ENCODE data around the gene CDC45.

Gene CDC45

GRCh38 chr22:19449422-19449767, 30.3 kb upstream of the CDC45 start:
- Histone ChIP-seq H3K27ac (ENCODE audit: low read depth, low read length) (no peak overlapping the region), H3K36me3 (ENCODE audit: control insufficient read depth, insufficient read depth, low read length) (peaks cover 57% of the 10 kb centered on the region), H3K9me3 (ENCODE audit: control insufficient read depth, insufficient read depth, low read depth, low read length) (no peaks in the 10 kb centered on the region), H3K4me1 (ENCODE audit: control insufficient read depth, insufficient read depth, low read length) (0 out of 2 replicates have a peak, but pooled peaks cover 8% of the 10 kb centered on the region), H3K27me3 (ENCODE audit: control insufficient read depth, insufficient read depth, low read length) (peaks cover 4% of the 10 kb centered on the region; the same call in 1 of the 2 replicates), H3K4me3 (ENCODE audit: low read depth, low read length) (no peak overlapping the region), H3K9ac (ENCODE audit: low read length) (no peak overlapping the region)

GRCh38 chr22:19450363-19451175, 29.2 kb upstream of the CDC45 start:
- no peak overlapping the region for H3K4me3 ChIP-seq (ENCODE audit: low read depth, low read length)
- H3K9ac ChIP-seq (ENCODE audit: low read length) = no peak overlapping the region
- peaks cover 4% of the 10 kb centered on the region; the same call in 1 of the 2 replicates for H3K27me3 ChIP-seq (ENCODE audit: control insufficient read depth, insufficient read depth, low read length)
- H3K36me3 ChIP-seq (ENCODE audit: control insufficient read depth, insufficient read depth, low read length) = peaks cover 61% of the 10 kb centered on the region
- H3K4me1 ChIP-seq (ENCODE audit: control insufficient read depth, insufficient read depth, low read length) = 0 out of 2 replicates have a peak, but pooled peaks cover 8% of the 10 kb centered on the region
- H3K27ac ChIP-seq (ENCODE audit: low read depth, low read length) = no peak overlapping the region
- no peaks in the 10 kb centered on the region for H3K9me3 ChIP-seq (ENCODE audit: control insufficient read depth, insufficient read depth, low read depth, low read length)

- H3K27ac ChIP-seq (ENCODE audit: low read depth, low read length) = no peak overlapping the region
- H3K9me3 ChIP-seq (ENCODE audit: control insufficient read depth, insufficient read depth, low read depth, low read length) = no peaks in the 10 kb centered on the region
- 0 out of 2 replicates have a peak, but pooled peaks cover 4% of the 10 kb centered on the region for H3K4me1 ChIP-seq (ENCODE audit: control insufficient read depth, insufficient read depth, low read length)
- H3K36me3 ChIP-seq (ENCODE audit: control insufficient read depth, insufficient read depth, low read length) = peaks cover 71% of the 10 kb centered on the region
- H3K27me3 ChIP-seq (ENCODE audit: control insufficient read depth, insufficient read depth, low read length) = no peaks in the 10 kb centered on the region; the same call in 1 of the 2 replicates
- H3K4me3 ChIP-seq (ENCODE audit: low read depth, low read length) = no peak overlapping the region
- H3K9ac ChIP-seq (ENCODE audit: low read length) = no peak overlapping the region
Measured at GRCh38 chr22:19451570-19451969, 28.1 kb upstream of the CDC45 start.

GRCh38 chr22:19453718-19454117, 26.0 kb upstream of the CDC45 start:
- Histone ChIP-seq H3K4me3 (ENCODE audit: low read depth, low read length) (no peak overlapping the region), H3K9me3 (ENCODE audit: control insufficient read depth, insufficient read depth, low read depth, low read length) (no peaks in the 10 kb centered on the region), H3K9ac (ENCODE audit: low read length) (no peak overlapping the region), H3K27me3 (ENCODE audit: control insufficient read depth, insufficient read depth, low read length) (no peaks in the 10 kb centered on the region), H3K4me1 (ENCODE audit: control insufficient read depth, insufficient read depth, low read length) (no peaks in the 10 kb centered on the region), H3K36me3 (ENCODE audit: control insufficient read depth, insufficient read depth, low read length) (peaks cover 90% of the 10 kb centered on the region), H3K27ac (ENCODE audit: low read depth, low read length) (no peak overlapping the region)

GRCh38 chr22:19454156-19454555, 25.6 kb upstream of the CDC45 start:
- peaks cover 93% of the 10 kb centered on the region for H3K36me3 ChIP-seq (ENCODE audit: control insufficient read depth, insufficient read depth, low read length)
- H3K4me1 ChIP-seq (ENCODE audit: control insufficient read depth, insufficient read depth, low read length) = no peaks in the 10 kb centered on the region
- H3K27ac ChIP-seq (ENCODE audit: low read depth, low read length) = no peak overlapping the region
- H3K27me3 ChIP-seq (ENCODE audit: control insufficient read depth, insufficient read depth, low read length) = no peaks in the 10 kb centered on the region
- no peaks in the 10 kb centered on the region for H3K9me3 ChIP-seq (ENCODE audit: control insufficient read depth, insufficient read depth, low read depth, low read length)
- no peak overlapping the region for H3K9ac ChIP-seq (ENCODE audit: low read length)
- H3K4me3 ChIP-seq (ENCODE audit: low read depth, low read length) = no peak overlapping the region

- Histone ChIP-seq H3K36me3 (ENCODE audit: control insufficient read depth, insufficient read depth, low read length) (peaks cover 90% of the 10 kb centered on the region), H3K9me3 (ENCODE audit: control insufficient read depth, insufficient read depth, low read depth, low read length) (no peaks in the 10 kb centered on the region), H3K4me1 (ENCODE audit: control insufficient read depth, insufficient read depth, low read length) (no peaks in the 10 kb centered on the region), H3K27me3 (ENCODE audit: control insufficient read depth, insufficient read depth, low read length) (no peaks in the 10 kb centered on the region), H3K27ac (ENCODE audit: low read depth, low read length) (no peak overlapping the region), H3K9ac (ENCODE audit: low read length) (no peak overlapping the region), H3K4me3 (ENCODE audit: low read depth, low read length) (no peak overlapping the region)
Measured at GRCh38 chr22:19455033-19455432, 24.7 kb upstream of the CDC45 start.

GRCh38 chr22:19455585-19456370, 23.9 kb upstream of the CDC45 start:
- H3K4me3 ChIP-seq (ENCODE audit: low read depth, low read length) = no peak overlapping the region
- no peaks in the 10 kb centered on the region for H3K9me3 ChIP-seq (ENCODE audit: control insufficient read depth, insufficient read depth, low read depth, low read length)
- no peak overlapping the region for H3K9ac ChIP-seq (ENCODE audit: low read length)
- no peak overlapping the region for H3K27ac ChIP-seq (ENCODE audit: low read depth, low read length)
- no peaks in the 10 kb centered on the region for H3K27me3 ChIP-seq (ENCODE audit: control insufficient read depth, insufficient read depth, low read length)
- peaks cover 90% of the 10 kb centered on the region for H3K36me3 ChIP-seq (ENCODE audit: control insufficient read depth, insufficient read depth, low read length)
- H3K4me1 ChIP-seq (ENCODE audit: control insufficient read depth, insufficient read depth, low read length) = no peaks in the 10 kb centered on the region

- Histone ChIP-seq H3K27me3 (ENCODE audit: control insufficient read depth, insufficient read depth, low read length) (no peaks in the 10 kb centered on the region), H3K9me3 (ENCODE audit: control insufficient read depth, insufficient read depth, low read depth, low read length) (no peaks in the 10 kb centered on the region), H3K36me3 (ENCODE audit: control insufficient read depth, insufficient read depth, low read length) (peaks cover 90% of the 10 kb centered on the region), H3K4me3 (ENCODE audit: low read depth, low read length) (no peak overlapping the region), H3K9ac (ENCODE audit: low read length) (no peak overlapping the region), H3K4me1 (ENCODE audit: control insufficient read depth, insufficient read depth, low read length) (no peaks in the 10 kb centered on the region), H3K27ac (ENCODE audit: low read depth, low read length) (no peak overlapping the region)
Measured at GRCh38 chr22:19456541-19456940, 23.2 kb upstream of the CDC45 start.

GRCh38 chr22:19457828-19458428, 21.8 kb upstream of the CDC45 start:
- Histone ChIP-seq H3K9me3 (ENCODE audit: control insufficient read depth, insufficient read depth, low read depth, low read length) (no peaks in the 10 kb centered on the region), H3K27me3 (ENCODE audit: control insufficient read depth, insufficient read depth, low read length) (no peaks in the 10 kb centered on the region), H3K9ac (ENCODE audit: low read length) (no peak overlapping the region), H3K4me1 (ENCODE audit: control insufficient read depth, insufficient read depth, low read length) (no peaks in the 10 kb centered on the region), H3K27ac (ENCODE audit: low read depth, low read length) (no peak overlapping the region), H3K4me3 (ENCODE audit: low read depth, low read length) (no peak overlapping the region), H3K36me3 (ENCODE audit: control insufficient read depth, insufficient read depth, low read length) (peaks cover 84% of the 10 kb centered on the region)

- H3K27me3 ChIP-seq (ENCODE audit: control insufficient read depth, insufficient read depth, low read length) = no peaks in the 10 kb centered on the region
- H3K36me3 ChIP-seq (ENCODE audit: control insufficient read depth, insufficient read depth, low read length) = peaks cover 83% of the 10 kb centered on the region
- no peaks in the 10 kb centered on the region for H3K9me3 ChIP-seq (ENCODE audit: control insufficient read depth, insufficient read depth, low read depth, low read length)
- no peak overlapping the region for H3K27ac ChIP-seq (ENCODE audit: low read depth, low read length)
- no peaks in the 10 kb centered on the region for H3K4me1 ChIP-seq (ENCODE audit: control insufficient read depth, insufficient read depth, low read length)
- no peak overlapping the region for H3K4me3 ChIP-seq (ENCODE audit: low read depth, low read length)
- H3K9ac ChIP-seq (ENCODE audit: low read length) = no peak overlapping the region
Measured at GRCh38 chr22:19460036-19460435, 19.7 kb upstream of the CDC45 start.

GRCh38 chr22:19461506-19461905, 18.2 kb upstream of the CDC45 start:
- Histone ChIP-seq H3K27me3 (ENCODE audit: control insufficient read depth, insufficient read depth, low read length) (no peaks in the 10 kb centered on the region), H3K36me3 (ENCODE audit: control insufficient read depth, insufficient read depth, low read length) (peaks cover 83% of the 10 kb centered on the region), H3K27ac (ENCODE audit: low read depth, low read length) (no peak overlapping the region), H3K4me3 (ENCODE audit: low read depth, low read length) (no peak overlapping the region), H3K4me1 (ENCODE audit: control insufficient read depth, insufficient read depth, low read length) (no peaks in the 10 kb centered on the region), H3K9me3 (ENCODE audit: control insufficient read depth, insufficient read depth, low read depth, low read length) (no peaks in the 10 kb centered on the region), H3K9ac (ENCODE audit: low read length) (no peak overlapping the region)

Measured in HUES6 (cell line).